GM21737 (cell line): Measurements from ENCODE around the gene RARG.

Source experiments
- ATAC-seq: cut with Tn5 transposase; IDR thresholded peaks from one replicate; pipeline ENCODE4 v1.9.1; 2021; ENCODE audit warnings: mild to moderate bottlenecking, moderate library complexity; ENCODE audit not compliant: unreplicated experiment

RARG gene

DNA sequence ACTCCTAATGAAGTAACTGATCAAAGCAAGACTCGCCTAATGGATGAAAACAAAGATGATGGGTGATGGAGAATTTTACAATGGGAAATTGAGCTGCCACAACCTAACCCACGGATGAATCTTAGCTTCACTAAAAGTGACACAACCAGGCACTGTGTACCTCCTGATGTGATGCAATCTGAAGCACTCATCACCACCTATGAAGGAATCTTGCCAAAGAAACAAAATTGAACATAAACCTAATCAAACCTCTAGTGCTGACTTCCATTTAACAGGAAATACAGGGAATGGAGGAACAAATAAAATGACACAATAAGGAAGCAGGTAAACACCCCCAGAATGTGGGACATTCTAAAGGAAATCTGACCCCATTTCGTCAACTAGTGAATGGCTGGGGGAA, 13.3 kb upstream of the RARG start:
- no peak for ATAC-seq

DNA sequence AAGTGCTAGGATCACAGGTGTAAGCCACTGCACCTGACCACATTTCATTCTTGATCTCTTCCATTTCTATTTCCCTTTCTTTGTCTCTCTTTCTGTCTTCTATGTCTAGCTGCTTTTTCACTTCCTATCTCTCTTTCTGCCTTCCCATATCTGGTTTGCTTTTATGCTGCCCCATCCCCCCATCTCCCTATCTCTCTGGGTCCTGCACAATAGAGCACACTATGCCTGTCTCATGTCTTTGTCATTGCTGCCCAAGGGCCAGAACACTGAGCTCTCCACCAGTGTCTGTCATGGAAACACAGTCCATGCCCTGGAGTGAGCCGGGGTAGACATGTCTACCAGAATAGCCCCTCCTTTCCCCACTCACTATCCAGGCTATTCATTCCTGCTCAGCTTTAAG, 12.3 kb upstream of the RARG start:
- no peak for ATAC-seq

DNA sequence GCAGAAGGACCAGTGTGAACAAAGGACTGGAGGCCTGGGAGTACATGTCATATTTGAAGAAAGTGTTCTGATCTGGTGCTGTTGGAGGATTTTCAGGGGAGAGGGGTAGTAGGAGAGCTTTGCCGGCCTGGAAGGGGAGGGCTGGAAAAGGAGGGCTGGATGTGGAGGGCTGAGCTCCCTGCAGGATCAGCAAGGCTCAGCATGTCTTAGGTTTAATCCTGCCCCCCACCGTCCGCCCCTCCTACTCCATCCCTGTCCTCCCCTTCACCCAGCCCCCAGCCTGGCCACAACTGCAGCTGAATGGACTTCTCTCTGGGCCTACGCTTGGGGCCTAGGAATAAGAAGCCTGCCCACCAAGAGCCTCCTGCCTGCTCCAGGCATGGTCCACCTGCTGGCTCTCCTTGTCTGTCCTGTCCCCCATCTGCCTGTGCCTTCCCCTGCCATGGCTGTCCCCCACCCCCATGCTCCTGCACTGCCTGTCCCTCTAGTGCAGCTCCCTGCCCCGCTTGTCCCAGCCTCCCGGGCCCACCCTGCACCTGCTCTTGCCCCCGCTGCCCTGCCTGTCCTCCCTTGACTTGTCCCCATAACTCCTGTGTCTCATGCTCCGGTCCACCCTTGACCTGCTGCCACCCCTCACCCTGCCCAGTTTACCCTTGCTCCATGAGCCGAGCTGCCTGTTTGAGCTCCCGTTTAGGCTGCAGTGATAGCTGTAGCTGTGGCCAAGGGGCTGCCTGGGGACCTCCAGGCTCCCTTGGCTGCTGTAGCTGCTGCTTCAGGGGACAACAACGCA, 9.8 kb upstream of the RARG start:
- ATAC-seq = no peak

DNA sequence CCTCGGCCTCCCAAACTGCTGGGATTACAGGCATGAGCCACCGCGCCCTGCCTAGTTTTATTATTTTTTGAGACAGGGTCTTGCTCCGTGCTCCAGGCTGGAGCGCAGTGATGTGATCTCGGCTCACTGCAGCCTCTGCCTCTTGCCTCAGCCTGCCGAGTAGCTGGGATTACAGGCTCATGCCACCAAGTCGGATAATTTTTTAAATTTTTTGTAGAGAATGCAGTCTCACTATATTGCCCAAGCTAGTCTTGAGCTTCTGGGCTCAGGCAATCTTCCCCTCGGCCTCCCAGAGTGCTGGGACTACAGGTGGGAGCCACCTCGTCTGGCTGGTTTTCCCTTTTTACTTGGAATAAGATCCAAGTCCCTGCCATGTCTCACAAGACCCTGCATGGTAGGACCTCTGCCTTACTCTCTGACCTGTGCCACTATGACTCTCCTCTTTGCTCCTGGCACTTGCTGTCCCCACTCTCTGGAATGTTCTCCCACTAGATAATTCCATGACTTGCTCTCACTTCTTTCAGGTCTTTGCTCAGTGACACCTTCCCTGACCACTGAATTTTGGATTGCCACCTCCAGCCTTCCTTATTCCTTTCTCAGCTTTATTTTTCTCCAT, 7.7 kb upstream of the RARG start:
- ATAC-seq = no peak

DNA sequence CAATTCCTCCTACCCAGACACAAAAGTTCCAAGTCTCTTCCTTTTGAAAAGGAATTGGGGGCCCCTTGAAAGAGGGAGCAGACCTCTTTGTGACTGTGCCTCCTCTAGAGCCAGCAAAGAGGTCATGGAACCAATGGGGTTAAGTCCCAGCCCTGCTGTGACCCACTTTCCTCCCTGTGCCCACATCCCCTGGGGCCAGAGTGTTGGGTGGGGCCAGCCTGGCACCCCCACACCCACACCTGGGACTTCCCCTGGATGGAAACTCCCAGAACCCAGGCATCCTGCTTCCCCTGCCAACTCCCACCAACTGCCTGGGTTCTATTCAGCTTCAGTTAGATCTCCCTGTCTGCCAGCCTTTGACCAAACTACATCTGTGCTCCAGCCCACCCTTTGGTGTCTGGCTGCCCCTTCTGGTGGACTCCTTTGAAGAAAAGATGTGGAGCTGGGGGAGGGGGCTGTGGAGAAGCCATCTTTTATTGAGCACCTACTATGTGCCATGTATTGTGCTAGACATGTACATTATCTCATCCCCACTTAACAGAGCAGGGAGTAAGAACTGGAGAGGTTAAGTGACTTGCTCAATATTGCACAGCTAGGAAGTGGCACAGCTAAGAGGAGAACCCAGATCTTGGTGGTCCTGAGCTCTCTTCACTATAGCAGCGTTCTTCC, 4.6 kb upstream of the RARG start:
- ATAC-seq = no peak

DNA sequence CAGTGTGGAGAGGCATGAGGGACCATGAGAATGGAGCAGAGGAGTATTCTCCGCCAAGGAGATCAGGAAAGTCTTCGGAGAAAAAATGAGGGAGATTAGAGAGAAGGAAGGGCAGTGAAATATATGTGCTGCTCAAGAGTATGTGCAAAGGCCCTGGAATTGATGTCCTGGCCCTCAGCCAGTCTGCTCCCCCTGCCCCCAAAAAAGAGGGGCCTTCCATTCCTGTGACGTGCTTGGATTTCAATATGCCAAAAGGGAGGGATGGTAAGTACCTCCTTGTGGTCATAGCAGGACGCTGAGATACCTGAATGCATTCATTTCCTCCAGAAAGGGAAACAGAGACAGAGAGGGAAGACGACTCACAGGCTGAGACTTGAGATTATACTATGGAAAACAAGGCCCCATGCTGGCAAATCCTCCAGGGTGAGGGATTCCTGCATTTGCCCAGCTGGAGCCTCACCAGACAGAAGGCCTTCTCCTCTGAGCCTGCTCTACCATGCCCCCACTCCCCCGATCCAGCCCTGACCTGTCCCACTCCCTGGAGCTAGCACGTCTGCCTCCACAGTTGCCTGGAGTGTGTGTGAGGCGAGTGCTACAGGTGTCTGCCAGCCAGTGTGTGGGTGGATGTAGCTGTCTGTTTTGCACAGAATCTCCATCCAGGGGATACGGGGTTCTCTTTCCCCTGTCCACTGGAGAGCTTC, 3.9 kb upstream of the RARG start:
- ATAC-seq = no peak

DNA sequence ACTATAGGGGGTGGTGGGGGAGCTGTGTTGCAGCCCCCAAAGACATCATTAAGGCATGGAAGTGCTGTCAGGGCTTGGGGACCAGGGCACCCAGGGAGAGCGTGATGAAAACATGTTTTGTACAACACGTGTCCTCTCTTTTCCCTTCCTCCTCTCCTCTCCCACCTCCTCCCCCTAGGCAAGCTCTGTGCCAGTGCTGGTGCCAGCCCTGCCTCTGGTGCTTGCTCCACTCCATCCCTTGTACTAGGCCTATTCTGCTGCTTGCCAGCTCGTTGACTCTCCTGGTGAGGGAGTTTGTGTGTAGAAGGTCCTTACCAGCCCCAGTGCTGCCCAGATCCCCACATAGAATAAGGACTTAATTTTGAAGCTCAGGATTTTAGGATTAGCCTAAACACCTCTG, 3.2 kb upstream of the RARG start:
- no peak for ATAC-seq

DNA sequence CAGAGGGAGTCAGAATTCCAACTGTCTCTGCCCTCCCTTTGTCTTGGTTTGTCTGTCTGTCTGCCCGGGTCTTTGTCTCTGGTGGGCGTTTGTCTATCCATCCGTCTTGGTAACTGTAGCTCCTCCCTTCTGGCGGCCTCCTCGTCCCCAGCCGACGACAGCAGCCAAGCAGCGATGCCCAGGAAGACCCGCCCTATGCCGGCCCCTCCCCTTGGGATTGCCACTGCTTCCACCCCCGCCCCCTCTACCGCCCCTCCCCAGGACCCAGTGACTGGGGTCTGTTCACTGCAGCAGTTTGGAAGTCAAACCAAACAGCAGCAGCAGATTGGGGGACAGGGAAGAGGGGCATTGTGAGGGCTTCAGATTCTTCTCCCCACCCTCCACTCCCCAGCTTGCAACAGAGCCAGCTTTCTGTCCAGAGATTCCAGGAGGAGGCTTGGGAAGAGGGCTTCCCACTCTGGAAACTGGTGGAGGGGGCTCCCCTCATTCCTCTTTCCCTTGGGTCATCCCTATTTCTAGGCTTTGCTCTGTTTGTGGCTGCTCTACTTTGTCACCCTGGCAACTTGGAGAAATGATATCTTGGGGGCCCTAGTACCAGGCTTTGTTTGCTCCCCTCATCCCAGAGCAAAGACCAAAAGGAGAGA, 2.4 kb upstream of the RARG start:
- ATAC-seq = no peak

DNA sequence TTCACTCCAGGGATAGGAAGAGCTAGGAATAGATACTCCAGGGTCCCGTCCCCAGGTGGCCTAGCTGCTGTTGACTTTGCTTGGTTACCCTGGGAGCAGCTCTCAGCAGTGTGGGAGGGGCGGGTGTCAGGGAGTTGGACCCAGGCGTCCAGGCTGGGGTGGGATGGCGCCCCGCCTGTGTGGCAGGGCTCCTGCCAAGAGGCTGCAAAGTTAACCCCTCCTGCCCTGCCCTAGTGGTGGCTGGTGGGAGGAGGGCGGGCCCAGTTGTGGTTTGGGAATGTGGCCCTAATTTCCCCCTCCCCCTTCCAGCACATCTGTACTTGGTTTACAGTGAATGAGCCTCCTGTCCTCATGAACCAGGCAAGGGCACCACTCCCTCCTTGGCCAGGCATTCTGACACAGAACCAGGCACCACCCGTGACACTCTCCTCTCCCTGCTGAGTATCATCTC, 1.7 kb upstream of the RARG start:
- no peak for ATAC-seq

DNA sequence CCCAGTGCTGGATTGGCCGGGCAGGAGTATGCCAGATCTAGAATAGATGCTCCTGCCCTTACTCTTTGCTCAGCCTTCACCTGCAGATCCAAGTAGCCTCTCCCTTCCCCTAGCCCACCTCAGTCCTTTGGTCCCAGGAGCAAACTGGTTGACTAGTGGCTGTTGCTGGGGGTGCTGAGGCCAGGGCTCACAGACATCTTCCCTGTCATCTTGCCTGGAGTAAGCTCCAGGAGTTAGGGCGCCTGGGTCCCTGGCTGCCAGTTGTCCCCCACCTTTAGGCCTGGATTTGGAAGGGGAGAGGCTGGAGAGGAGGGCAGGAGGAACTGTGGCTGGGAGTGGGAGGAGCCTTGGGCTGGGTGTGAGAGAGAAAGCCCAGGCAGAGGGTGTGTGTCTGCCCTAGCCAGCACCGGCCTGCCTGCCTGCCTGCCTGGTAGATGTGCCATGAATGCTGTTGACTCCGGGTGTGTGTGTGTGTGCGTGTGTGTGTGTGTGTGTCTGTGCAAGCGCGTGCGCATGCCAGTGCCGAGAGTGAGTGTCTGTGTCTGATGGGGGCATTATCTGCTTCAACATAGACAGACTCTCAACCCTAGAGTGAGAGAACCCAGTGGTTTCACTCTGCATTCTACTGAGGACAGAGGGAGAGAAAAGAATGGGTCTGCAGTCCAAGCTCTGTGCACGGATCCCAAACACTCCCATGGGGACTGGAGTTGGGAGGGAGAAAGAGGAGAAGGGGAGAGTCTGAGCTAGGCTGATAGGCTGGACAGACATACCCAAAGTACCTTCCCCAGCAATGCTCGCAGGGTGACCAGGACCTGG, 845 bp upstream of the RARG start:
- ATAC-seq = no peak

DNA sequence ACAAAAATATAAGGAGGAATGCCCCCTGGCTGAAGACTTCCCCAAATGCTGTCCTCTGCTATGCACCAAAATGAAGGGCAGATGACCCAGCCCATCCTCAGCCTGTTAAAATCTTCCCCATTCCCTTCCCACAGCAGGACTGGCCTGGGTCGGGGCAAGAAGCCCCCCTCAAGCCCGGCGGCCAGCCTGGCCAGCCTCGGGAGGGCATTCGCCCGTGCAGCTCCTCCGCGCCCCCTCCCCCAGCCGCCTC, 413 bp downstream of the RARG start:
- ATAC-seq = no peak

DNA sequence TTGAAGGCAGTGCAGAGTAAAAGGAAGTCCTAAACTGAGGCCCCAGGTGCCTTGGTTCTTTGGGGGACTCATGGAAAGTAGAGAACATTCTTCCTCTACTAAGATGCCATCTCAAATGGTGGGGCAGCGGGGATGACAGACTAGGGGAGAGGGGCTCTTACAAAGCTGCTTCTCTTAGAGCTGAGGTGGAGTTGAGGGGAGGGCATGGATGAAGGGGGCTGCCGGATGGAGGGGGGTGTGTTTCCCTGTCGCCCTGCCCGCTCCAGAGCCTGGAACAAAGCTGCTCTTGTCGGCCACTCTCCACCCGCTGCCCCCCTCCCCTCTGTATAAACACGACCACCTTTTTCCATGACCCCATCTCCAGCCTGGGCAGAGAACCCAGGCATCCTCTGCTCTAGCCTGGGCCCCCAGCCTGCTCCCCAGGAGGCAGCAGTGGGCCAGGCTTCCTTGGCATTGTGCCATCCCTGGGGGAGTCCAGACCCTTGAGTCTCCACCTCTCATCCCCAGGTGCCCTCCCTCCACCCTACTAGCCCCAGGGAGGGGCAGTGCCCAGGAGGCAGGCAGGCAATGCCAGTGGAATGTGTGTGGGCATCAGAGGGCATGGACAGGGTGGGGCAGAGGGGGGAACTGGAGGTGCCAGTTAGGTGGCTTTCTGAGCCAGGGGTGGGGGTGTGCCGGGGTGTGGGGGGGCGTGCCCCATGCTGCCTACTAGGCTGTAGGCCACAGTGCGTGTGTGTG, 1.7 kb downstream of the RARG start:
- ATAC-seq = no peak

DNA sequence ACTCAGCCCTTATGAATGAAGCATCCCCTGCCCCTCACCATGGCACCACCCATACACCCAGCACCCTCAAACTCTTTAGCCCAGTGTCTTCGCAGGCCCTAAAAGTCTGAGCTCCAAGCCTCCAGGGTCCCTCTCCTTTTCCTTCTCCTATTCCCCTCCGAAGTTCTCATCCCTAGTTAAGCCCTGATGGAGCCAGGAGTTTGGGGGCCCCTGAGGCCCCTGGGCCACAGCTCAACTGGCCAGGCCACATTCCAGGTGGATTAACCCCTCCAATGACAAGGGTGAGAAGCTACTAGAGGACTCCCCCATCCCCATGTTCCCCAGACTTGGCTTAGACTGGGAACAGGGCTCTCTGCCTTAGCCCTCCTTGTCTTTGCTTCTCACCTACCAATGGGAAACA, 2.6 kb downstream of the RARG start:
- no peak for ATAC-seq

DNA sequence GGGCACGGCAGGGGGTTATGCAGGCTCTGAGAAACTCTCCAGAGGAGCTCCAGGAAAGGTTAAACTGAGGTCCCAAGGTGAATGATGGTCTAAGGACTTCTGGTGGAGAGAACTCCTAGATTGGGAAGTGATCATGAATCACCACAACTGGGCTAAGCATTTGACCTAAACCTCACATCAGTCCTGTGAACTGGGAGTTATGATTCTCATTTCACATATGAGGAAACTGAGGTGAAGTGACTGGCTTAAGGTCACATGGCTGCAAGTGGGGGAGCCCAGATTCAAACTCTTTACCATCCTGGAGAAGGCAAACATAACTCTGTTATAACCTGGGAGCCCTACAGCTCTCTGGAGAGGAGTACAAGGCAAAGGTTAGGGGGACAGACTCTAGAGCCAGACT, 4.2 kb downstream of the RARG start:
- no peak for ATAC-seq

DNA sequence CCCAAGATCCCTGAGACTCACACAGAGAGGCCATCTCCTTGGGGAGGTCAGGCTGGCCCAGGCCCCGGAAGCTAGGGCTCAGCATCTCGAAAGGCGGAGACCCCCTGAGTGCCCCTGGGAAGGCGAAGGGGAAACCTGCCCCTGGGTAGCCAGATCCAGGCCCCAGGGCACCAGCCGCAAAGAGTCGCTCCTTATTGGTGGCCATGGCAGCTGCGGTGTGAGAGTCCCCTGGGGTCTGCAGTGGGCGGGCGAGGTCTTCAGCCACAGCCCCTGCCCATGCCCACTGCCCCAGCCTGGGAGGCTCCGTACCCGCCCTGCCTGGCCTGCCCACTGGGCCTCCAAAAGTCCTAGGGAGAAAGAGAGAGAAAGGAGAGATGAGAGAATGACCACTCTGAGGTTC, 4.7 kb downstream of the RARG start:
- ATAC-seq = no peak

DNA sequence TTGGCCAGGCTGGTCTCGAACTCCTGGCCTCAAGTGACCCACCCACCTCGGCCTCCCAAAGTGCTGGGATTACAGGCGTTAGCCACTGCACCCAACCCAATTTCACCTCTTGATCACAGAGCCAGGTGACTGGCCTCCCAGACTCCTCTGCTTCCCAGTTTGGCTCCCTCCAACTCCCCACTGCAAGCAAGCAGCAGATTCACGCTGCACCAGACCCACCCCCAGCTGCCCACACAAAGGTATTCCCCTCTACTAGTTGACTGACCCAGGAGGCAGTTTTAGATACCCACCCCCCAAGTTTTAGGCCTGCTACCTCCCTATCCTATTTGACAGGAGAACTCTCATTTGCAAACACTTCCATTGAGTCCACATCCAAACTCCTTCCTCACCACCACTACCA, 5.2 kb downstream of the RARG start:
- ATAC-seq = no peak

DNA sequence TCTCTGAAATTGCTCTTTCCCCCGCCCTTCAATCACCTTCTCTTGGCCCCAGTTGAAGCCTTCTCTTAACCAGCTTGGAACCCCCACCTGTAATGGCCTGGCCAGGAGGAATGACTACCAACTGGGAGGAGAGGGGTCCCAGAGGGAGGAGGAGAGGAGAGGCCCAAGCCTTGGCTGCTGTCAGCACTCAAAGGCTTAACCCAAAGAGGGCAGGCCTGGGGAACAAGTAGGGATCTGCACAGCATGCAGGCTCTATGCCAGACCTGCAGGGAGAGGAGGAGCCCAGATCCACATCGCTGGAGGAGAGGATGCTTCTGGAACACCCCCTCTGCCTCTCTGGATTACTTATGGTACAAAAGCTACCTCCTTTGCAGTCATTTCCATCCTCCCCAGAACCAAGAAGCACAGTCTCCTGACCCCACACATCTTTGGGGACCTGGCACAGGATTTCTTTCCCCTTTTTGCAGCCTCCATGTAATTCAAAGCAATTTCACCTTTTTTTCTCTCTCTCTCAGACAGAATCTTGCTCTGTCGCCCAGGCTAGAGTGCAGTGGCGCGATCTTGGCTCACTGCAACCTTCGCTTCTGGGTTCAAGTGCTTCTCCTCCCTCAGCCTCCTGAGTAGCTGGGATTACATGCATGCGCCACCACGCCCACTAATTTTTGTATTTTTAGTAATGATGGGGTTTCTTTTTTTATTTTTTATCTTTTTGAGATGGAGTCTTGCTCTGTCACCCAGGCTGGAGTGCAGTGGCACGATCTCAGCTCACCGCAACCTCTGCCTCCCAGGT, 6.2 kb downstream of the RARG start:
- ATAC-seq = no peak

DNA sequence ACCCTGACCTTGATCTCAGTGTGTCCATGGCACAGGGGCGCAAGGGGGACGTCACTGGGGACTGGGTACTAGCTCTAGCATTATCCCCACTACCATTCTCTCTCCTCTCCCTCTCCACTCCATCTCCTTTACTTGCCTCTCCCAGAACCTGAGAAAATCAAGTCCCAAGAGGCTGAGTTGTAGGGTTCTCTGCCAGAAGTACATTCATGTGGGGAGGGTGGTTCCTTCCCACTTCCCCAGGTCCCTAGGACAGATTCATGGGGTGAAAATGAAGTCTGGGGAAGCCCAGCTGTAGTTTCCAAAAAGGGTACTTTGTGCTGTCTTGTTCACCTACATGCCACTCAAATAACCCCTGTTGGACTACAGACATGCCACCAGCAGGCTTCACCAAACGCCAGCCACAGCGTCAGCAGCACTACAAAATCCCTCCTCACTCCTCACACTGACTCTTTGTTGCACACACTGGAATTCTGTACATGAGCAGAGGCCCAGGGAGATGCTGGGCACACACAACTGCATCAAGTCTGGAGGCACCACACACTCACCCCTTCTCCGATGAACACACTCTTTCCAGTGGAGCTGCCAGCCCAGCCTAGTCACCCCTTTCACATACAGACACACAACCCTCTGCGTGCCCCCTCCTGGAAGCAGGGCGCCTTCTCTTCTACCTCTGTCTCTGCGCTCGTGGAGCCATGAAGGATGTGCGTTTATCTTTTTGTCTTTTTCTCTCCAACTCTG, 6.9 kb downstream of the RARG start:
- ATAC-seq = no peak
